ENCODE results near the gene PCSK4. TPM values are rescaled to one million over a fixed set of nuclear protein-coding genes. Genes with fewer than 3 reads are reported as not detected.

PCSK4 gene
- polyA plus RNA-seq, 1 experiment = 0.40 TPM

DNA sequence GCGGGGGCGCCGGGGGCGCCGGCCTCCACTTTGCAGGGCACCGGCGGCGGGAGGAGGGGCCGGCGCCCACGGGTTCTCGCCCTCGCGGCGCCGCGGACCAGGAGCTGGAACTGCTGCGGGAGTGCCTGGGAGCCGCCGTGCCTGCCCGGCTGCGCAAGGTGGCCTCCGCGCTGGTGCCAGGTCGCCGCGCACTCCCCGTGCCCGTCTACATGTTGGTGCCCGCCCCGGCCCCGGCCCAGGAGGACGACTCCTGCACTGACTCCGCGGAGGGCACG lies 23.0 kb downstream of the PCSK4 start:
- ChIA-PET POLR2A (no interaction called here), CTCF (no interaction called here)
- no peak for DNase-seq (ENCODE audit: low read depth, low spot score)
- H3K4me3 ChIP-seq (ENCODE audit: low read depth, low read length) = no peak overlapping the region
- H3K27me3 ChIP-seq (ENCODE audit: control insufficient read depth, insufficient read depth, low read length) = peaks cover 43% of the 10 kb centered on the region
- TF ChIP-seq CTCF (IDR thresholded peaks at IDR 0.05; ENCODE audit: low read depth, low read length) = no peak
- no peaks in the 10 kb centered on the region; the same call in 1 of the 2 replicates for H3K9me3 ChIP-seq (ENCODE audit: control insufficient read depth, insufficient read depth, low read length)
- no peak overlapping the region for H3K27ac ChIP-seq (ENCODE audit: low read depth, low read length)

DNA sequence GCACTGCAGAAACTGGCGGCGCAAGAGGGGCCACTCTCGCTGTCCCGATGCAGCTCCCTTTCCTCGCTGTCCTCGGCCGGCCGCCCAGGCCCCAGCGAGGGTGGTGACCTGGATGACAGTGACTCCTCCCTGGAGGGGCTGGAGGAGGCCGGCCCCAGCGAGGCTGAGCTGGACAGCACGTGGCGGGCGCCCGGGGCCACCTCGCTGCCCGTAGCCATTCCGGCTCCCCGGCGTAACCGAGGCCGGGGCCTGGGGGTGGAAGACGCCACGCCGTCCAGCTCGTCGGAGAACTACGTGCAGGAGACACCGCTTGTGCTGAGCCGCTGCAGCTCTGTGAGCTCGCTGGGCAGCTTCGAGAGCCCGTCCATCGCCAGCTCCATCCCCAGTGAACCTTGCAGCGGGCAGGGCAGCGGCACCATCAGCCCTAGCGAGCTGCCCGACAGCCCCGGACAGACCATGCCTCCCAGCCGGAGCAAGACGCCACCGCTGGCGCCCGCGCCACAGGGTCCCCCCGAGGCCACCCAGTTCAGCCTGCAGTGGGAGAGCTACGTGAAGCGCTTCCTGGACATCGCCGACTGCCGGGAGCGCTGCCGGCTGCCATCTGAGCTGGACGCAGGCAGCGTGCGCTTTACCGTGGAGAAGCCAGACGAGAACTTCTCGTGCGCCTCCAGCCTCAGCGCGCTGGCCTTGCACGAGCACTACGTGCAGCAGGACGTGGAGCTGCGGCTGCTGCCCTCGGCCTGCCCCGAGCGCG lies 23.5 kb downstream of the PCSK4 start:
- no peak for TF ChIP-seq CTCF (IDR thresholded peaks at IDR 0.05; ENCODE audit: low read depth, low read length)
- Histone ChIP-seq H3K27ac (ENCODE audit: low read depth, low read length) (no peak overlapping the region), H3K4me3 (ENCODE audit: low read depth, low read length) (no peak overlapping the region), H3K27me3 (ENCODE audit: control insufficient read depth, insufficient read depth, low read length) (peaks cover 38% of the 10 kb centered on the region), H3K9me3 (ENCODE audit: control insufficient read depth, insufficient read depth, low read length) (no peaks in the 10 kb centered on the region; the same call in 1 of the 2 replicates)
- CTCF ChIA-PET = interaction anchor here (1.1 to 1.5 kb wide), 3 partner anchors 11 to 188 kb away, joined by 3 to 4 read pairs (median 3); no protein-coding TSS in a partner anchor
- DNase-seq (ENCODE audit: low read depth, low spot score) = no peak
- POLR2A ChIA-PET = no interaction called here

- POLR2A ChIA-PET = no interaction called here
- no peak overlapping the region for H3K27ac ChIP-seq (ENCODE audit: low read depth, low read length)
- no peak for TF ChIP-seq CTCF (IDR thresholded peaks at IDR 0.05; ENCODE audit: low read depth, low read length)
- H3K27me3 ChIP-seq (ENCODE audit: control insufficient read depth, insufficient read depth, low read length) = peaks cover 32% of the 10 kb centered on the region
- no peak overlapping the region for H3K4me3 ChIP-seq (ENCODE audit: low read depth, low read length)
- CTCF ChIA-PET = interaction anchor here (0.5 to 1.5 kb wide), 4 partner anchors 12 to 376 kb away, joined by 3 to 4 read pairs (median 3); no protein-coding TSS in a partner anchor
- no peaks in the 10 kb centered on the region; the same call in 1 of the 2 replicates for H3K9me3 ChIP-seq (ENCODE audit: control insufficient read depth, insufficient read depth, low read length)
- no peak for DNase-seq (ENCODE audit: low read depth, low spot score)
Observed at GRCh38 chr19:1466018-1466460, 24.1 kb downstream of the PCSK4 start.

DNA sequence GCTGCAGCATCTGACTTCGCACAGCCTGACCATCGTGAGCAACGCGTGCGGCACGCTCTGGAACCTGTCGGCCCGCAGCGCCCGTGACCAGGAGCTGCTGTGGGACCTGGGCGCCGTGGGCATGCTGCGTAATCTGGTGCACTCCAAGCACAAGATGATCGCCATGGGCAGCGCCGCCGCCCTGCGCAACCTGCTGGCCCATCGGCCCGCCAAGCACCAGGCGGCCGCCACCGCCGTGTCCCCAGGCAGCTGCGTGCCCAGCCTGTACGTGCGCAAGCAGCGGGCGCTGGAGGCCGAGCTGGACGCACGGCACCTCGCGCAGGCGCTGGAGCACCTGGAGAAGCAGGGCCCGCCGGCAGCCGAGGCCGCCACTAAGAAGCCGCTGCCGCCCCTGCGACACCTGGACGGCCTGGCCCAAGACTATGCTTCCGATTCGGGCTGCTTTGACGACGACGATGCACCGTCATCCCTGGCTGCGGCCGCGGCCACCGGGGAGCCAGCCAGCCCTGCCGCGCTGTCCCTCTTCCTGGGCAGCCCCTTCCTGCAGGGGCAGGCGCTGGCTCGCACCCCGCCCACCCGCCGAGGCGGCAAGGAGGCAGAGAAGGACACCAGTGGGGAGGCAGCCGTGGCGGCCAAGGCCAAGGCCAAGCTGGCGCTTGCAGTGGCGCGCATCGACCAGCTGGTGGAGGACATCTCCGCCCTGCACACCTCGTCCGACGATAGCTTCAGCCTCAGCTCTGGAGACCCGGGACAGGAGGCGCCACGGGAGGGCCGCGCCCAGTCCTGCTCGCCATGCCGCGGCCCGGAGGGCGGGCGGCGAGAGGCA lies 24.7 kb downstream of the PCSK4 start:
- TF ChIP-seq CTCF (IDR thresholded peaks at IDR 0.05; ENCODE audit: low read depth, low read length) = peak; percentile 52
- Histone ChIP-seq H3K27ac (ENCODE audit: low read depth, low read length) (no peak overlapping the region), H3K4me3 (ENCODE audit: low read depth, low read length) (no peak overlapping the region), H3K27me3 (ENCODE audit: control insufficient read depth, insufficient read depth, low read length) (peaks cover 26% of the 10 kb centered on the region), H3K9me3 (ENCODE audit: control insufficient read depth, insufficient read depth, low read length) (no peaks in the 10 kb centered on the region; the same call in 1 of the 2 replicates)
- ChIA-PET POLR2A (no interaction called here), CTCF (interaction anchor here (0.5 to 1.5 kb wide), 4 partner anchors 13 to 376 kb away, joined by 3 to 4 read pairs (median 3); no protein-coding TSS in a partner anchor)
- no peak for DNase-seq (ENCODE audit: low read depth, low spot score)

GRCh38 chr19:1461862-1462261 lies 28.3 kb downstream of the PCSK4 start:
- POLR2A ChIA-PET = no interaction called here
- TF ChIP-seq CTCF (IDR thresholded peaks at IDR 0.05; ENCODE audit: low read depth, low read length) = no peak
- no peak overlapping the region for H3K4me3 ChIP-seq (ENCODE audit: low read depth, low read length)
- H3K27me3 ChIP-seq (ENCODE audit: control insufficient read depth, insufficient read depth, low read length) = peaks cover 21% of the 10 kb centered on the region
- no peak overlapping the region for H3K27ac ChIP-seq (ENCODE audit: low read depth, low read length)
- H3K9me3 ChIP-seq (ENCODE audit: control insufficient read depth, insufficient read depth, low read length) = no peaks in the 10 kb centered on the region; the same call in 1 of the 2 replicates
- no peak for DNase-seq (ENCODE audit: low read depth, low spot score)
- CTCF ChIA-PET = no interaction called here
